Testis (tissue), 3 donors: ENCODE measurements around the gene DNAJB8. TPM values are rescaled to one million over a fixed set of nuclear protein-coding genes. Genes with fewer than 3 reads are reported as not detected.

Experiments used
- DNase-seq: peaks from one replicate; pipeline ENCODE4 v3.0.0-alpha.2; 2019
- H3K27ac ChIP-seq, 2 donors: fragments of 200-600 bp; sonication (generic); one replicate each; pipeline ENCODE4 v1.5.1; 2019
- H3K27me3 ChIP-seq: fragments of 200-600 bp; sonication (generic); one replicate; pipeline ENCODE4 v1.5.1; 2019
- H3K36me3 ChIP-seq: fragments of 200-600 bp; sonication (generic); one replicate; pipeline ENCODE4 v1.5.1; 2017; ENCODE audit warnings: low read depth; ENCODE audit errors: missing control alignments
- H3K4me1 ChIP-seq: fragments of 200-600 bp; sonication (generic); one replicate; pipeline ENCODE4 v1.5.1; 2019
- H3K4me3 ChIP-seq, 2 donors: fragments of 200-600 bp; sonication (generic); one replicate each; pipeline ENCODE4 v1.5.1; 2017 to 2019
- H3K9me3 ChIP-seq: fragments of 200-600 bp; sonication (generic); one replicate; pipeline ENCODE4 v1.5.1; 2017
- CTCF ChIP-seq, 3 experiments: fragments of 450-650 bp in 2 of 3; fragments of 200-600 bp in 1 of 3; sonication (generic) in 1 of 3; IDR thresholded peaks; one replicate each; pipeline ENCODE4 v1.5.1; 2016 to 2019; ENCODE audit warnings: antibody characterized with exemption in 3 of 3, mild to moderate bottlenecking in 2 of 3, moderate library complexity in 1 of 3
- POLR2A ChIP-seq: fragments of 450-650 bp; IDR thresholded peaks from one replicate; pipeline ENCODE4 v1.6.1; 2017; ENCODE audit warnings: antibody characterized with exemption, mild to moderate bottlenecking, moderate library complexity
- WGBS, 2 donors: methylation state at CpG; one replicate each; pipeline ENCODE4 v1.1.5; 2018; 5-methylcytosine and 5-hydroxymethylcytosine counted together
- intact Hi-C: fragments of 100-400 bp; cut with DNase I; formaldehyde crosslinking; loops from one replicate; pipeline ENCODE4 v1.15.1; 2023; ENCODE audit warnings: low total_unique reads
- polyA plus RNA-seq: library from polyadenylated mRNA; stranded (reverse); fragments of 350-450 nt; fragmentation: Illumina TruSeq; extraction: RNeasy Lipid Tissue Mini Kit (QIAGEN cat#74804); gene quantifications from one replicate; pipeline ENCODE4 v1.2.3, GENCODE V29; 2014; ENCODE audit warnings: low read depth, low replicate concordance; ENCODE audit not compliant: insufficient read depth
- total RNA-seq, 2 donors: library from RNA; depleted of rRNA; stranded (reverse); fragments of >200 nt; gene quantifications; one replicate each; pipeline ENCODE4 v1.2.3, GENCODE V29; 2016

The DNAJB8 gene
- total and polyA plus RNA-seq, 3 donors from 2014 or later: 18.3 to 75.0 (median 46.0) TPM

GRCh38 chr3:128415200-128415772 lies 51.4 kb downstream of the DNAJB8 start:
- Histone ChIP-seq H3K36me3 (no peaks in the 10 kb centered on the region), H3K4me1 (no peaks in the 10 kb centered on the region), H3K27ac (no peak overlapping the region), H3K4me3 (no peak overlapping the region), H3K9me3 (no peaks in the 10 kb centered on the region), H3K27me3 (no peaks in the 10 kb centered on the region)
- 95 to 98% methylated on average over 10 to 16 of the region's 16 CpGs for WGBS, 2 donors
- TF ChIP-seq POLR2A: no peak
- TF ChIP-seq CTCF (IDR thresholded peaks at IDR 0.05): no peak
- intact Hi-C loops: no loop called here
- DNase-seq: no peak

- 78 to 80% methylated on average over 2 to 24 of the region's 24 CpGs for WGBS, 2 donors
- Histone ChIP-seq H3K36me3 (no peaks in the 10 kb centered on the region), H3K27me3 (no peaks in the 10 kb centered on the region), H3K4me1 (peaks cover 10% of the 10 kb centered on the region), H3K4me3 (no peak overlapping the region), H3K27ac (no peak overlapping the region), H3K9me3 (no peaks in the 10 kb centered on the region)
- no peak for DNase-seq
- intact Hi-C loops: no loop called here
- TF ChIP-seq POLR2A: no peak
These were observed 53.1 kb downstream of the DNAJB8 start for GRCh38 chr3:128413413-128414205.

GRCh38 chr3:128413003-128413370 lies 53.7 kb downstream of the DNAJB8 start:
- H3K4me1 ChIP-seq: peaks cover 10% of the 10 kb centered on the region
- no peaks in the 10 kb centered on the region for H3K36me3 ChIP-seq
- TF ChIP-seq POLR2A (no peak), CTCF (IDR thresholded peaks at IDR 0.05) (no peak)
- no peak overlapping the region for H3K4me3 ChIP-seq
- 84 to 87% methylated on average over 8 of the region's 8 CpGs for WGBS, 2 donors
- intact Hi-C loops: no loop called here
- DNase-seq: no peak
- no peaks in the 10 kb centered on the region for H3K27me3 ChIP-seq
- H3K9me3 ChIP-seq: no peaks in the 10 kb centered on the region
- no peak overlapping the region for H3K27ac ChIP-seq

Other genes starting within 250 kb of the DNAJB8 start
- 10 to 100 TPM; 11.9 to 13.5 TPM for gene GATA2, start 26.3 kb upstream of the DNAJB8 start, total RNA-seq
- 6.6 TPM for gene GATA2, start 26.3 kb upstream of the DNAJB8 start, polyA plus RNA-seq
- gene RPN1, start 183.9 kb upstream of the DNAJB8 start, total RNA-seq: 100 to 1,000 TPM; 200 to 259 TPM
- 266 TPM for gene RPN1, start 183.9 kb upstream of the DNAJB8 start, polyA plus RNA-seq